Right ventricle myocardium superior (tissue), 1 donor: ENCODE results near the gene TSEN15. TPM values are rescaled to one million over a fixed set of nuclear protein-coding genes. Genes with fewer than 3 reads are reported as not detected.

Experiments
- ATAC-seq: fragments of 200-7000 bp; cut with Tn5 transposase; one replicate; pipeline ENCODE4 v1.9.1; 2020; ENCODE audit warnings: mild to moderate bottlenecking; ENCODE audit not compliant: poor library complexity
- DNase-seq: peaks from one replicate; pipeline ENCODE4 v3.0.0-alpha.2; 2020
- intact Hi-C: fragments of 100-400 bp; cut with DNase I; formaldehyde crosslinking; loops from one replicate; pipeline ENCODE4 v1.11.2; 2022
- long read RNA-seq: library from polyadenylated mRNA; unstranded; transcript quantifications from one replicate; pipeline ENCODE4 v2.0.0, GENCODE V29; 2021
- total RNA-seq: library from RNA; stranded (reverse); fragmentation: NEBNext Ultra II Directional; extraction: Animal tissue kit (Norgen Biotek cat#: 25700); gene quantifications from one replicate; pipeline ENCODE4 v1.2.1, GENCODE V29; 2021
- donor health status: DM: no; HTN: yes; CAD: no; lungs with severe emphysema.

The TSEN15 gene
- total RNA-seq: 25.0 TPM
- long read RNA-seq, transcript TSEN15-216 (5 exons, 1,986 nt): major isoform, 51 of 71 reads
- long read RNA-seq, transcript TSEN15-208 (4 exons, 2,219 nt): minor isoform, 7 of 71 reads
- long read RNA-seq, partial matches to known transcripts: 0 of 71 reads
- long read RNA-seq, other reads (novel, unspliced or antisense): 5 of 71 reads

DNA sequence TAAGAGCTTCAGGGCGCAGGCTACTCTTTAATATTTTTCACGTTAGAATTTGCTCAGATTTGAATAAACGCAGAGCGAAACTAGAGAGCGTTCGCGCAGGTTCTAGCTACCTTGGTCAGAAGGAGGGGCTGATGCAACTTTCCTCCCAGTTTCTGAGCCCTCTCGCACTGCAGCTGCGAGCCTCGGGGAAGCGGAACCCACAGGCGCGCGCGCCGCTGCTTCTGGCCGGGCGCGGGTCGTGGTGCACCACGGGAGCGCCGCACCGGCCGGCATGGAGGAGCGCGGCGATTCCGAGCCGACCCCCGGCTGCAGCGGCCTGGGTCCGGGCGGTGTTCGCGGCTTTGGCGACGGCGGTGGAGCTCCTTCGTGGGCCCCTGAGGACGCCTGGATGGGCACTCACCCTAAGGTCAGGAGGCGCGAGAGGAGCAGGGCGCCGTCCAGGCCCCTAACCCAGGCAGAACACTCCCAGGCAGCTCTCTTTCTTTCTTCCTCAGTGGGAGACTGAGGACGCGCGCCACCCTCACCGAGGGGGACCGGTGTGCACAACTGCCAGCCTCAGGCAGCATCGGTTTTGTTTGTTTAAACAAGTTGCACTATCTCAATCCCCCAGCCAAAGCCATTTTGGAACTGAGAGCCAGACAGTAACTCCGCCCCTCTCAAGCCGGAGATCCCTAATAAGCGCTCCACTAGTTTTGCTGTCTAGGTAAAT is at the start of gene TSEN15:
TSS of gene TSEN15 (plus strand) at position 246 of the 709 bp plus-strand sequence. CDS start at position 272, 26 bp downstream.
- intact Hi-C loops: no loop called here
- peak; percentile 88 for DNase-seq
- peak; percentile 100 for ATAC-seq

DNA sequence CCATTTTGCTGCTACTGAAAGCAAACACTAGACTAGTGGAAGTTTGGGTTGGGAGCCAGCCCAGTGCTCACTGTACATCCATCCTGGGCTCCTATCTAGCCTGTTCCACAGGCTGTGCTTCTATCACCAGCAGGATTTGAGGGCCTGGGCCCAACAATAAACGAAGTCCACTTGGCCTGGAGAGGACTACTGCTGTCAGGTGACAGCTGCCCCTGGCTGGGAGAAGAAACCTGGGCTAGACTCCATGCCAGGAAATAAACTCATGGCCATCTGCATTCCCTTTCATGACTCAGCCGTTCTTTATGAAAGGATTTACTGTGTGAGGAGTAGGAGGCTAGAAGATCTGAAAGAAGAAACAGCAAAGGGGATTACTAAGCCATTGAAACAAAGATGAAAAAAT is 49.5 kb upstream of the TSEN15 start:
- ATAC-seq: peak; percentile 73
- no peak for DNase-seq
- intact Hi-C loops: no loop called here

DNA sequence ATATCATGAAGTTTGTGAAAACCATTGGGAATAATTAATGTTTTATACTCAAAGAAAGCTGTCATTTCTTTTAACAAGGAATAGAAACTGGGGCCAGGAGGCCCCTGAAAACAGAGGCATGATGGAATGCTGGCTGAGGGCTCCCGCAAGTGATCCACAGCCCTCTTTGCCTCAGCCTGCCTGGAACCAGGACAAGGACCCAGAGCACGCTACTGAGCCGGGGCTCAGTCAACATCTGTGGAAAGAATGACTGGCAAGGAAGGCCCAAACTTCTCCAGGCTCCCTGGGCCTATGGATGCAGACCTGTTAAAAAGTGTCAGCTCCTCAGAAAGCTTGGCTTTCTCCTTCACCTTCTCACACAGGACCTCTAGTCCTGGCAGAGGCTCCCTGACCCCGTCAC is 46.6 kb upstream of the TSEN15 start:
- intact Hi-C loops: no loop called here
- no peak for ATAC-seq

DNA sequence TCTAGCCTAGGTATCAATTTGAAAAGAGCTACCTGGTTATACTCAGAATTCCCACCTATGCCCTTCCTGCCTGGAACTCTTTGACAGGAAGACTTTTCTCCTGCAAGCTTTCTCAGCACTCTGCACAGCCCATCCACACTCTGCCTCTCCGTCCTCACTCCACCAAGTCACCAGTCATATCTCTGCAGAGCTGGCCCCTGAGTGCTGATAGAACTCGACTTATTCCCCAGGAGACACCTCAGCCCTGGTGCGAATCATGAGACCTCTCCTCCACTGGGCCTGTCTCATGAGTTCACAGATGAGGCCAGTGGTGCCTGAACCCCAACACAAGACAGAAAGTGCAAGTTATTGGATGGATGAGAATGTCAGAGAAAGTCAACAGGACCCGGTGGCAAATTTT is 46.0 kb upstream of the TSEN15 start:
- DNase-seq (no peak), ATAC-seq (no peak)
- intact Hi-C loops: no loop called here

More for the DNA sequence above, 46.6 kb upstream of the TSEN15 start:
- DNase-seq: no peak

DNA sequence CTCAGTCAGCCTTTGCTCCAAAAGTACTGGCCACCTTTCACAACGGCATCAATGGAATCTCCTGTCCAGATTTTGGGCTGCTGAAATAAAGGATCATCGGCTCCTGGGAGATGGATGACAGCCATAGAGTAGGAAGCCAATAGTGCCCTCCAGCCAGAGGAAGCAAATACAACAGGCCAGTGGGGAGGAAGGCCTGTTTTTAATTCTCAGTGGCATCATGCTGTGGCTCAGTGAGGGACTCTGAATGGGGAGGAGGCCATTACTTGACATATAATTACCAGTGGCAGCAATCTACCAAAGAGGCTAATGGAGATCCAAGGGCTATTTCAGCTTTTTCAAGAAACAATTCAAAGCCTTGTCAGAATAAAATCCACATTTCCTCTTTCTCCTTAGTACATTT is 40.7 kb upstream of the TSEN15 start:
- no peak for ATAC-seq
- DNase-seq: no peak
- intact Hi-C loops: no loop called here

DNA sequence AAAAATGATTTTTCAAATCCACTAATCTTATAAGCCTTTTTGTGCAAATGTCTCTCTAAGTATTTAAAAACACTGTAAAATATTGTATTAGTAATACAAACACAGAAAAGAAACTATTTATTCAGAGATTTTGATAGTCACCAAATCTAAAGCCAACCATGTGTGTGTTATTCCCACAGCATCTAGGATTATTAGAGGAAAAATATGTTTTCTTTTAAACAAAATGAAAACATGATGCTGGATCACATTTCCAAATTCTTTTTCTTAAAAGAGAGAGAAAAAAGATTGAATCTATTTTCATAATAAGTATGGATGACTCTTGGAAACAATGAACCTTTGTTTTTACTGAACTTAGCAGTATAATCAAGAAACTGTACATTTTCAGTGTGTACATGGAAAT is 39.3 kb upstream of the TSEN15 start:
- DNase-seq: no peak
- intact Hi-C loops: no loop called here
- no peak for ATAC-seq

DNA sequence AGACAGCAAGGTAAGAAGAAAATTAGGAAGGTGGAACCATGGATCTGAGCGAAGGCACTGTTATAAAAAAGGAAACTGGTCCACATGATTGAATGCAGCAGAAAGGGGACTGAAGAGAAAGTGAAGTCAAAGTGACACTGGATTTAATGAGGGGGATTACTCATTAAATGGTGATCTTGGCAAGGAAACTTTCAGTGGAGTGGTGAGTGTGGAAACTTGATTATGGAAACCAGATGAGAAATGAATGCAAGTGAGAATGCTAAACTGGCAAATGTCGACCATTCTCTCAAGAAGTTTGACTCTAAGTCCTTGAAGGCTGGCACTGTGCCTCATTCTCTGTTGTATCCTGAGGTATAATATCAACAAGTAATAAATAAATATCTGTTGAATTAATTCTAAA is 37.3 kb upstream of the TSEN15 start:
- intact Hi-C loops: no loop called here
- no peak for DNase-seq

DNA sequence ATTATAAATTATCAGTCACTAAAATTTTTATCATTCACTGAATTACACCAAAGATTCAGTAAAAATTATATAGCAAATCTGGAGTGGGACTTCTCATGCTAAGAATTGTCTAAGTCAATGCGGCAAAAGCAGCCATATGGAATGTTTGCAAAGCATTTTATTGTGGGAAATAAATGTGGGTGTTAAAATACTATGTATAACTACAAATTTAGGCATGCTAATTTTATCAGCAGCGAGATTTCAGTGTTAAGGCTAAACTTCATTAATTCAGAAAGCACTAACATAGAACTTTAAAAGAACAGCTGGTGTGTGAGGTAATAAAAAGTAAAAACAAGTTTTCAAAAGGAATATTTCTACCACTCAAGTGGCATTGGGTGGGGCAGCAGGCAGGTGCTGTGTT is 35.4 kb upstream of the TSEN15 start:
- DNase-seq (no peak), ATAC-seq (no peak)
- intact Hi-C loops: no loop called here

More for the DNA sequence above, 37.3 kb upstream of the TSEN15 start:
- ATAC-seq: no peak

DNA sequence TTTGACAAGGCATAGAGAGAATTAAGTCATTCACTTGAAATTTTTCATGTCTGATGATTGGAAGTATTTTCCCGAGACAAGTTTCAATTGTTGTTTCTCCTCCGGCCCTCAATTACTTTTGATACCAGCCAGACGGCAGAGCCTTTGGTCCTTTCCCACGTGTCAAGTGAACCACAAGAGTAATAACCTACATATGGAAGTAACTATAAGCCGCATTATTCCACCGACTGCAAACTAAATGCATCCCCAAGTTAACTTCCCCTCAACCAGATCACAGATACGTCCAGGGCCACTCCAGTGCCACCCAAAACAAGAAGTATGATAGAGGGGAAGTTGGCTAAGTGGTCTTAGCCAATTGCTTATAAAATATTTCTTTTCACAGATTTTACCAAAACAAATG is 34.2 kb upstream of the TSEN15 start:
- intact Hi-C loops: no loop called here
- DNase-seq (no peak), ATAC-seq (no peak)

DNA sequence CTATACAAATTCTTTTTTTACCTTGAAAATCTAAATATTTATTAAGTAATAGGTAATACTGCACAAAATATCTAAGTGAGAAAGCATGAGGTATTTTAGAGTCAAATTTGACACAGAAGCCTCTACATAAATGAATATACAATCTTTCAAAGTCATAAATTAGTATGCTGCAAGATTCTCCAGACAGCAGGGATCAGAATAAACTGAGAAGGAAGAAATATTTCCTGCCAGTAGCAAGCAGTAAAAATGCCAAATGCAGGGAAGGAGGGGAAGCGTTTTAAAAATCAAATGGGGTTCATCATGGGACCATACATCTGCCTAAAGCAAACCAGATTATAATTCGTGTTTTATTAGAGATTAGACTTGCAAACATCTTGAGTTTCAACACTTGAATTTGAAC is 32.9 kb upstream of the TSEN15 start:
- DNase-seq (no peak), ATAC-seq (no peak)
- intact Hi-C loops: no loop called here

DNA sequence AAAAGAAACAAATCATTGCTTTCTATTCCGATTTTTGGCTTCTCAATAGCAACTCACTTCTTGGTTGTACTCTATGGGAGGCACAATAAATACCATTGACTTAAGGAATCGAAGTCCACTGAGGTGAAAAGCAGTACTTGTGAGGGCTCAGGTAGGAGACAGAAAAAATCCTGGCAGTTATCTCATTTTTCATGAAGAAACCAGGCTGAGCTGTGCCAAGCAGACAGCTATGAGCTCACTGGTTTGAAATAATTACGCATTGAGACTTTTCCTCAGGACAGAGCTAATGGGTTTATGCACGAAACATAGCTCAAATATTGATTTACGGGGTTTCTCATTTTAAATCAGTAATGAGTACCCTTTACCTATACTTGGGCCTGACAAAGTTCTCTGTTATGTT is 32.5 kb upstream of the TSEN15 start:
- ATAC-seq (no peak), DNase-seq (no peak)
- intact Hi-C loops: no loop called here

DNA sequence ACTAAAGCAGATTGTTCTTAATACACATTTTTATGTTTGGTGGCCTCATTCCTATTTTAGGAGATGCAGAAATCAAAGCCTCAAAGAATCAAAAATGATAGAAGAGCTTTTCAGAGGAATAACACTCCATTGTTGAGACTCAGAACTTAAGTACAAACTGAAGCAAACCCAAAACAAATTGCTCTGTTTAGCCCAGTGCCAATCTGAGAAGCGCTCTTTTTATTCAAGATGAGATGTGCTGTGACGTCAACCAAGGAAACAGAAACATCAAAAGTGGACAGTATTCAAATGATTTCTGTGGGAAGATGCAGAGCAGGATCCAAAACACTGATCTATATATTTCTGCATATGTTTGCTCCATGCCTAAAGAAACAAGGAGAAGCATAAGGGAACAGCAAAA is 32.0 kb upstream of the TSEN15 start:
- intact Hi-C loops: no loop called here
- no peak for DNase-seq
- ATAC-seq: no peak

DNA sequence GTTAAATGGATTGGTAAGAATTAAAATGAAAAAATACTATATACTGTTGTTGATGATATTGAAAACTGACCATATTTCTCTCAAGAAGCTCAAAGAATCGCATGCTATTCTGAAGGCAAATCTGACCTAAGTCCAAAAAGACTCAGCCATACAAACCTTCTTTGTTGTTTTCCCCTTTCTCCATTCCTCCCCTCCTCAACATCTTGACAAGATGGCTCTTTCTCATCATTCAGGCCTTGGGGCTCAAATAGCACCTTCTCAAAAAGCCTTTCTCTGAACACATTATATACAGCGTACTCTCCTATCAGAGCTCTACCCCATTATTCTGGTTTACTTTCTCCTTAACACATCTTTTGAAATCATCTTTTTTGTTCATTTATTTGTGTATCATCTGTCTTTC is 31.2 kb upstream of the TSEN15 start:
- ATAC-seq: no peak

DNA sequence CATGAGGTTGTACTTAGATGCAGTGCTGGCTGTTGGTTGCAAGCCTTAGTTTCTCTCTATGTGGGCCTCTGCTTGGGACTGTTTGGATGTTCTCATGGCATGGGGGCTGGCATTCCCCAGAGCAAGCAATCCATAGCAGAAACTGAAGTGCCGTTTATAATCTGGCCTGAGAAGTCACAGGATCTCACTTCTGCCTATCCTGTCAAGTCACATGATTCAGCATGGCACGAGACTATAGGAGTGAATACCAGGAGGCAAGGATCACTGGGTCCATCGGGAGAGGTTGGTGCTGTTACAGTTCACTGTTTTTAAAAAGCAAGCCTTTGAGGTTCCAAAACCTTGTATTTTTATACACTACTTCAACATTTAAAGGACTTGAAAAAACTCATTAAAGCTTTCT is 30.7 kb upstream of the TSEN15 start:
- DNase-seq: no peak
- no peak for ATAC-seq
- intact Hi-C loops: no loop called here

More for the DNA sequence above, 31.2 kb upstream of the TSEN15 start:
- no peak for DNase-seq
- intact Hi-C loops: no loop called here

DNA sequence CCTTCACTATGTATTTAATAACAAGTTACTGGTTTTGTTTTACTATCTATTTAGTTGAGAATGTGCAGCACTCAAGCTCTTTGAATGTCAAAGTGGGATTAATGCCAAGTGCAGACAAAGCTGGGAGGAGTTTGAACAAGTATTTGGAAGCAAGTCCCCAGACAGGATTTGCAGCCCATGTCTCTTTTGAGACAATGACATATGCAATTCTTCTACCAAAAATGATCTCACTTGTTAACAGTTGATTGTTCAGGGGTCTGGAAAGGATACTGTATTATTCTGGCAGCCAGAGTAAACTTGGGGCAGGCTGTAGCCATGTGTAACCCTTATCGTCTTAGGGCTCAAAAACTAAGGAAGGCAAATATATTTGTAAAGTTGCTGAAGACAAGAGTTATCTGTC is 29.8 kb upstream of the TSEN15 start:
- intact Hi-C loops: no loop called here
- DNase-seq (no peak), ATAC-seq (peak; percentile 84)

DNA sequence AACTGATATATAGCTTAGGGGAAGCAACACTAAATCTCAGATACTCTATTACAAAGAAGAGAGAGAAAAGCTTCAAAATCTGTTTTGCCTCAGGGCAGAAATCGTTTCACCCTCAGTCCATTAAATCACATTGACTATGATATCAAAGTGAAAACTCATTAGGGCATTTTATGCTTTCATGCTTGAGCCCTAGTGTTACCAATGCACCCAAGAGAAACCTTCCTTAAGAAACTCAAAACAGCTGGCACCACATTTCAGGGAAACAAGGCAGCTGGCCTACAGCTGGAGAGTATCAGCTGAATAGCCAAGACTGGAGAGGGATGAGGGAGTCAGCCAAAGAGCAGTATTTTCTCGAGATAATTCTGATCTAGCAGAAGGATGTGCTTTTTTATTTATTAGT is 28.9 kb upstream of the TSEN15 start:
- DNase-seq (peak; percentile 54), ATAC-seq (peak; percentile 76)
- intact Hi-C loops: no loop called here

DNA sequence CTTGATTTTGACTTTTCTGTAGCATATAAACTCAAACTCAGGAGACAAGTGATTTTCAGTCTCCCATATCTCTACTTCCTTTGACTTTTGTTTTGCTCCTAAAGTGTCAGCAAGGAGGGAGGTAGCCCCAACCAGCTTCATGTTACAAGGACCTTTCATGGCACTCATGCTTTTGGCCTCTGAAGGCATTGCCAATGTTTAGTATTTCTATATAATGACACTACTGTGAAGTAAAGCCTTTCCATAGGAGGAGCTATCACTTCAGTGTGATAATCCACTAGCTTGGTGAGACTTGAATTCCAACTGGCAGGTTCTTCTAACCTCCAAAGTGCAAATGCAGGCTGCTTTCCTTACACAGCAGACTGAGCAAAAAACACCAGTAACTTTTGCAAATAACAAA is 28.4 kb upstream of the TSEN15 start:
- intact Hi-C loops: no loop called here

DNA sequence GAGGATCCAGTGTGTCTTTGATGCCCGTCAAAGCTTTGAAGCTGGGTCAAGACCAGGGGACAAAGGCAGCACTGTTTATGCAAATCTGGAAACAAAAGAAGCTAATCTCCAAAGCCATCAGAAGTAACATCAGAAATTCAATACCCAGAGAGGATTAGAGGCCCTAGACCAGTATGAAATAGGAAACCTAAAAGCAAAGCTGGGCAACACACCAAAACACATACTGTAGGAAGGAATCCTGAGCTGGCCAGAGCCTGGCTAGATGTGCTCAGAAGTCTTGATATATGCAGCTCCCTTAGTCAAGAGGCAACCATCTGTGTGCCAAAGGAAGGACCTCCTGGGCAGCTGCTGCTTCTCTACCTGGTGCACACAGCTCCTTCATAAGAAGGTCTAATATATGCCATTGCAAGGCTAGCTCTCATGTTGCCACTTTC is 26.3 kb upstream of the TSEN15 start:
- ATAC-seq (no peak), DNase-seq (no peak)
- intact Hi-C loops: no loop called here

More for the DNA sequence above, 28.4 kb upstream of the TSEN15 start:
- DNase-seq: no peak
- ATAC-seq: no peak

DNA sequence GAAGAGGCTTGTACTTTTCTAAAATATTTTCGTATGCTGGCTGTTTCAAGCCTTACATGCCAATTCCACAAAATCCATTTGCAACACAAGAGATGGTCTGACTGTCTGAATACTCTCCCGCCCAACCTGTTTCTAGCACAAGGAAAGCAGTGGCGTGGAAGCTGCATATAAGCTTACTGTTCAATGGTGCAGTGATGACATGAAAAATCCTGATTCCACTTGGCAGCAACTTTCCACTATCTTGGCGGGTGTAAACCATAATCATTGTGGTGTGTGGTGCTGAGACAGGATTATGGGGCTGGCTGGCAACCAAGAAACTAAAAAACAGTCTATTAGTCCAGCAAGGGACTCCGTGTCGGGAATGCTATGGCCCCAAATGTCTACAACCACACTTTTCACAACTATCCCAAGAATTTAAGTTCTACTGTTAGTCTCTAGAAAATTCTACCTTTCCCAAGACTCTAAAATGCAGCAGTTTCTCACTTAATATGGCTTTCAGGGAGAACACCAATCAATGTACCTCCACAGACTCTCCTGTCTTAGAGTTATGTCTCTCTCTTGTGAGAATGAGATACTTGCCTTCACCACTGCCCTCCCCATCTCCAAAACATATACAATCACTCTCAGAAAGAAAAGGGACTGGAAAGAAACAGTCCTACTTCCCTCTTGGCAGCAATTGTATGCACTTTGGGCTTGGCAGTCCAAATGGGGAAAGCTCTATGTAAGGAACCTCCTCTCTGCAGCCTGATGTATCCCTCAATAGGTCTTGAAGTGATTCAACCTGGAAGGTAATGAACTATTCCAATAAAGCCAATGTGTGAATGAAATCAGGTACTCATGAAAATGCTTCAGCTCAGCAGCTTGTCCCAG is 23.5 kb upstream of the TSEN15 start:
- DNase-seq (no peak), ATAC-seq (no peak)
- intact Hi-C loops: no loop called here
